ENCODE data around the gene CCDC159.

GRCh38 chr19:11367528-11367927, 21.2 kb downstream of the CCDC159 start:
- no peak for TF ChIP-seq CTCF (conservative IDR thresholded peaks at IDR 0.05; ENCODE audit: low read depth, low read length)
- no peak for TF ChIP-seq POLR2A (IDR thresholded peaks at IDR 0.05; ENCODE audit: low read depth, low read length)
- TF ChIP-seq CEBPB (IDR thresholded peaks at IDR 0.05; ENCODE audit: low read depth, low read length): no peak
- no peak for TF ChIP-seq RAD21 (IDR thresholded peaks at IDR 0.05; ENCODE audit: low read length)
- no peak for TF ChIP-seq BHLHE40 (IDR thresholded peaks at IDR 0.05; ENCODE audit: low read depth, low read length)

Data from IMR-90 (cell line).